GM21528 (cell line): ENCODE results near the gene CELSR1.

ENCODE experiments used
- ATAC-seq: cut with Tn5 transposase; IDR thresholded peaks from one replicate; pipeline ENCODE4 v1.9.1; 2021; ENCODE audit warnings: mild to moderate bottlenecking, moderate library complexity; ENCODE audit not compliant: unreplicated experiment, low FRiP score

Gene CELSR1

GRCh38 chr22:46450931-46451561 is 86.4 kb downstream of the CELSR1 start:
- no peak for ATAC-seq

GRCh38 chr22:46449974-46450745 is 87.3 kb downstream of the CELSR1 start:
- no peak for ATAC-seq

- ATAC-seq: no peak
Measured at GRCh38 chr22:46449116-46449691, 88.2 kb downstream of the CELSR1 start.

- ATAC-seq: no peak
Measured at GRCh38 chr22:46448333-46448732, 89.1 kb downstream of the CELSR1 start.

GRCh38 chr22:46447906-46448305 is 89.5 kb downstream of the CELSR1 start:
- no peak for ATAC-seq

GRCh38 chr22:46446799-46447198 is 90.6 kb downstream of the CELSR1 start:
- no peak for ATAC-seq

GRCh38 chr22:46445771-46446420 is 91.5 kb downstream of the CELSR1 start:
- ATAC-seq: no peak

- ATAC-seq: no peak
Measured at GRCh38 chr22:46444390-46444854, 93.0 kb downstream of the CELSR1 start.

GRCh38 chr22:46443850-46444389 is 93.5 kb downstream of the CELSR1 start:
- no peak for ATAC-seq

- ATAC-seq: no peak
Measured at GRCh38 chr22:46442217-46442853, 95.1 kb downstream of the CELSR1 start.

- ATAC-seq: no peak
Measured at GRCh38 chr22:46439576-46440465, 97.6 kb downstream of the CELSR1 start.

GRCh38 chr22:46439111-46439510 is 98.3 kb downstream of the CELSR1 start:
- no peak for ATAC-seq

- ATAC-seq: no peak
Measured at GRCh38 chr22:46437671-46438440, 99.6 kb downstream of the CELSR1 start.

- no peak for ATAC-seq
Measured at GRCh38 chr22:46436595-46437175, 100.7 kb downstream of the CELSR1 start.

- ATAC-seq: no peak
Measured at GRCh38 chr22:46433318-46433717, 104.1 kb downstream of the CELSR1 start.

GRCh38 chr22:46432164-46433068 is 105.0 kb downstream of the CELSR1 start:
- ATAC-seq: no peak
